PC-3 (cell line): ENCODE results near the gene ZNF74. TPM values are rescaled to one million over a fixed set of nuclear protein-coding genes. Genes with fewer than 3 reads are reported as not detected.

Experiments used
- ATAC-seq: fragments of 200-7000 bp; cut with Tn5 transposase; 2 replicates; pipeline ENCODE4 v1.9.1; 2020; ENCODE audit warnings: mild to moderate bottlenecking, moderate library complexity
- BruUV-seq: library from RNA; stranded (reverse); fragments of 400-500 nt; replicated peaks from 2 replicates; lab custom pipeline; 2021; lab: Mats Ljungman, UMichigan
- CTCF ChIA-PET: fragments of 300-600 bp; sonication (Branson Sonifier 250); formaldehyde crosslinking; loops from one replicate; lab custom pipeline; 2022; ENCODE audit warnings: antibody characterized with exemption; lab: Charles Lee
- POLR2A ChIA-PET: fragments of 300-600 bp; sonication (Branson Sonifier 250); formaldehyde crosslinking; loops from one replicate; lab custom pipeline; 2022; ENCODE audit warnings: antibody characterized with exemption; ENCODE audit not compliant: unreplicated experiment; lab: Charles Lee
- DNase-seq: peaks from one replicate; pipeline ENCODE4 v3.0.0-alpha.2; 2015
- H2AFZ ChIP-seq: fragments of 300-600 bp; sonication (generic); 2 replicates; pipeline ENCODE4 v1.6.0; 2016; ENCODE audit warnings: antibody characterized with exemption, low read length
- H3F3A ChIP-seq: fragments of 300-600 bp; sonication (generic); one replicate; pipeline ENCODE4 v1.6.0; 2017; ENCODE audit warnings: antibody characterized with exemption, low read length, control low read depth, mild to moderate bottlenecking; ENCODE audit not compliant: unreplicated experiment
- H3K27ac ChIP-seq: fragments of 300-600 bp; sonication (generic); 2 replicates; pipeline ENCODE4 v1.5.1; 2016; ENCODE audit warnings: mild to moderate bottlenecking, low read length
- H3K27me3 ChIP-seq: fragments of 300-600 bp; sonication (generic); 2 replicates; pipeline ENCODE4 v1.6.1; 2016; ENCODE audit warnings: low read length, mixed read lengths
- H3K36me3 ChIP-seq: fragments of 300-600 bp; sonication (generic); 2 replicates; pipeline ENCODE4 v1.6.1; 2016; ENCODE audit warnings: low read depth, mixed run types, low read length, mixed read lengths
- H3K4me1 ChIP-seq: fragments of 300-600 bp; sonication (generic); 2 replicates; pipeline ENCODE4 v1.5.1; 2016; ENCODE audit warnings: low read length; ENCODE audit not compliant: insufficient read depth
- H3K4me2 ChIP-seq: fragments of 300-600 bp; sonication (generic); 2 replicates; pipeline ENCODE4 v1.6.0; 2016; ENCODE audit warnings: low read length
- H3K4me3 ChIP-seq: fragments of 300-600 bp; sonication (generic); 2 replicates; pipeline ENCODE4 v1.5.1; 2016; ENCODE audit warnings: mild to moderate bottlenecking, low read length, mixed read lengths
- H3K79me2 ChIP-seq: fragments of 300-600 bp; sonication (generic); 2 replicates; pipeline ENCODE4 v1.6.1; 2017; ENCODE audit warnings: low read length, mixed read lengths
- H3K9ac ChIP-seq: fragments of 300-600 bp; sonication (generic); 2 replicates; pipeline ENCODE4 v1.6.0; 2016; ENCODE audit warnings: mild to moderate bottlenecking, low read length
- H3K9me2 ChIP-seq: fragments of 300-600 bp; sonication (generic); replicated peaks from 2 replicates; pipeline ENCODE4 v1.6.1; 2016; ENCODE audit warnings: mixed run types, low read length, mixed read lengths
- H3K9me3 ChIP-seq: fragments of 300-600 bp; sonication (generic); 2 replicates; pipeline ENCODE4 v1.6.1; 2016; ENCODE audit warnings: low read length, mixed read lengths
- H4K20me1 ChIP-seq: fragments of 300-600 bp; sonication (generic); 2 replicates; pipeline ENCODE4 v1.6.1; 2016; ENCODE audit warnings: low read length, mixed read lengths
- EZH2 ChIP-seq: fragments of 300-600 bp; sonication (generic); IDR thresholded peaks from one replicate; pipeline ENCODE4 v1.6.1; 2017; ENCODE audit warnings: antibody characterized with exemption, mild to moderate bottlenecking, low read length; ENCODE audit not compliant: unreplicated experiment
- EZH2phosphoT487 ChIP-seq: fragments of 300-600 bp; sonication (generic); IDR thresholded peaks from 2 replicates; pipeline ENCODE4 v1.6.1; 2018; ENCODE audit warnings: mild to moderate bottlenecking, antibody characterized with exemption, low read length, borderline replicate concordance
- intact Hi-C: fragments of 100-400 bp; cut with micrococcal nuclease; formaldehyde crosslinking; loops from 2 replicates; pipeline ENCODE4 v1.9.0; 2023
- total RNA-seq: library from RNA; depleted of rRNA; stranded (reverse); fragments of >200 nt; gene quantifications from 2 replicates; pipeline ENCODE4 v1.2.3, GENCODE V29; 2014; rRNA removed
- TF ChIP-seq, protein P1 (sequence below): fragments of 300-600 bp; sonication (generic); conservative IDR thresholded peaks from 2 replicates; pipeline ENCODE4 v1.5.1; 2017; ENCODE audit warnings: antibody characterized with exemption, low read depth, mild to moderate bottlenecking, low read length

The ZNF74 gene
- total RNA-seq, 1 experiment from 2014 or later, result 11.1 TPM

DNA sequence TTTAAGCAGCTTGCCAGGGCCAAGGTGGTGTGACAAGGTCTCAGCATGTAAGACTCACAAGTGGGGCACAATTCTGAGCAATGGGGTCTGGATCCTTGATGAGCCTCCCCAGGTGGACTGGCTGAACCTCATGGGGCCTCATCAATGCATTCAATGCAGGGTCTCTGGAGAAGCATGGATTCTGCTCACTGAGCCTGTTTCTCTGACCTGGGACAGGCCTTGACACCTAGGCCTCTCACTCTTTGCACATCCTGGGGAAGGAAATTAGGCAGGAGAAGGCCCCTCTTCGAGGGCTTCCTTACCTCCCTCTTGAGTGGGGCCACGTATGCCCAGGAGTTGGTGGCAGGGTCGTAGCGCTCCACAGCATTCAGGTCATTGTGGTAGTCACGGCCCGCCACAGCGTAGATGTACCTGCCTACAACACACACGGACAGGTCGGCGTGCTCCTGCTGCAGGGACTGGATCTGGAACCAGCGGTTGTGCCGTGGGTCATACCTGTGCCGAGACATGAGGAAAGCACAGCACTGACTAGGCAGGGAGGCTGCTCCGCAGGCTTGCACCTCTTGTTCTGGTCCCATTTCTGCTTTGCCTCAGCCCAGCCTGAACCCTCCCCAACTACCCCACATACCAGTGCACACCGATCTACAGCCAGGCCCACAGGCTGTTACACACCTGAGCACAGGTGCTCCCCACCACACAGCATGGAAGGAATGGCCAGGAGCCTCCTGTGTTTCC lies 63.7 kb downstream of the ZNF74 start:
- TF ChIP-seq, protein P1, sequence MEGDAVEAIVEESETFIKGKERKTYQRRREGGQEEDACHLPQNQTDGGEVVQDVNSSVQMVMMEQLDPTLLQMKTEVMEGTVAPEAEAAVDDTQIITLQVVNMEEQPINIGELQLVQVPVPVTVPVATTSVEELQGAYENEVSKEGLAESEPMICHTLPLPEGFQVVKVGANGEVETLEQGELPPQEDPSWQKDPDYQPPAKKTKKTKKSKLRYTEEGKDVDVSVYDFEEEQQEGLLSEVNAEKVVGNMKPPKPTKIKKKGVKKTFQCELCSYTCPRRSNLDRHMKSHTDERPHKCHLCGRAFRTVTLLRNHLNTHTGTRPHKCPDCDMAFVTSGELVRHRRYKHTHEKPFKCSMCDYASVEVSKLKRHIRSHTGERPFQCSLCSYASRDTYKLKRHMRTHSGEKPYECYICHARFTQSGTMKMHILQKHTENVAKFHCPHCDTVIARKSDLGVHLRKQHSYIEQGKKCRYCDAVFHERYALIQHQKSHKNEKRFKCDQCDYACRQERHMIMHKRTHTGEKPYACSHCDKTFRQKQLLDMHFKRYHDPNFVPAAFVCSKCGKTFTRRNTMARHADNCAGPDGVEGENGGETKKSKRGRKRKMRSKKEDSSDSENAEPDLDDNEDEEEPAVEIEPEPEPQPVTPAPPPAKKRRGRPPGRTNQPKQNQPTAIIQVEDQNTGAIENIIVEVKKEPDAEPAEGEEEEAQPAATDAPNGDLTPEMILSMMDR, result no peak
- TF ChIP-seq EZH2phosphoT487 (no peak), EZH2 (no peak)
- no peaks in the 10 kb centered on the region for H3K9me3 ChIP-seq
- H3K9me2 ChIP-seq, result no peaks in the 10 kb centered on the region
- no peaks in the 10 kb centered on the region for H3K79me2 ChIP-seq
- no peak for DNase-seq
- BruUV-seq, result no TSS peak
- no peaks in the 10 kb centered on the region for H4K20me1 ChIP-seq
- H3F3A ChIP-seq, result no peaks in the 10 kb centered on the region
- H3K4me2 ChIP-seq, result no peak overlapping the region
- no peaks in the 10 kb centered on the region for H3K4me1 ChIP-seq
- H3K27ac ChIP-seq, result no peak overlapping the region
- ChIA-PET CTCF (no interaction called here), POLR2A (no interaction called here)
- no peaks in the 10 kb centered on the region for H3K36me3 ChIP-seq
- H3K27me3 ChIP-seq, result no peaks in the 10 kb centered on the region
- ATAC-seq, result no peak
- no peak overlapping the region for H3K4me3 ChIP-seq
- H2AFZ ChIP-seq, result no peak overlapping the region
- no peak overlapping the region for H3K9ac ChIP-seq
- intact Hi-C loops, result no loop called here

Other genes with a start within 250 kb of the ZNF74 start
- gene CCDC188, start 243.1 kb upstream of the ZNF74 start, total RNA-seq, result not detected in 2 replicates
- 10.4 and 12.2 TPM in 2 replicates for gene RTN4R, start 125.8 kb upstream of the ZNF74 start, total RNA-seq
- gene DGCR6L, start 74.1 kb upstream of the ZNF74 start, total RNA-seq, result 78.1 and 84.8 TPM in 2 replicates
- gene SCARF2, start 43.7 kb downstream of the ZNF74 start, total RNA-seq, result 2.7 and 5.4 TPM in 2 replicates
- gene KLHL22, start 101.6 kb downstream of the ZNF74 start, total RNA-seq, result 14.8 TPM in 2 replicates
- 55.9 and 71.3 TPM in 2 replicates for gene MED15, start 113.5 kb downstream of the ZNF74 start, total RNA-seq